ENCODE measurements around the gene STK32B. TPM values are rescaled to one million over a fixed set of nuclear protein-coding genes. Genes with fewer than 3 reads are reported as not detected.

The STK32B gene
- total RNA-seq, 2 experiments from 2014 or later: not detected

DNA sequence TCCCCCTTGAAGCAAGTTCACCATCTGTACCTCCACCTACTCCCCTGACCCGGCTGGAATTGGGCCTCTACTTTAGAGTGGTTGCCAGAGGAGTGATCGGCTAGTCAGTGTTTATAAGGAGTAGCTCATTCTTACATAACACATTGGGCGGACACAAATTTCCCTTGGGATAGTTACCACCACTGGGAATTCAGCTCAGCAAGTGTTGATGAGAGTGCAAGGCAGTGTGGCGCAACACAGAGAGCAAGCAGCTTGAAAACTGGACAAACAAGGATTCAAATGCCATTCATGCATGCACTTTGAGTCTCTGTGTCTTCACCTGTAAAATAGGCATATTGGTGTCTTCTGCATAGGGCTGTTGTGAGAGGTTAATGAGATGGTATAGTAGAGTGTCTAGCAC lies 92.7 kb downstream of the STK32B start:
- Histone ChIP-seq H3K36me3 (ENCODE audit: insufficient read depth, low read length) (no peaks in the 10 kb centered on the region), H2AFZ (ENCODE audit: low read length) (no peak overlapping the region), H3K27ac (ENCODE audit: low read depth, low read length, poor library complexity, severe bottlenecking) (no peak overlapping the region), H4K20me1 (ENCODE audit: insufficient read depth, low read length) (no peaks in the 10 kb centered on the region), H3K79me2 (ENCODE audit: insufficient read depth, low read depth, low read length) (no peaks in the 10 kb centered on the region), H3K4me3 (ENCODE audit: low read depth, low read length, poor library complexity, severe bottlenecking) (no peak overlapping the region), H3K9me3 (ENCODE audit: low read length) (no peaks in the 10 kb centered on the region), H3K4me2 (ENCODE audit: low read length) (no peak overlapping the region), H3K4me1 (ENCODE audit: insufficient read depth, low read length, poor library complexity, severe bottlenecking) (no peaks in the 10 kb centered on the region), H3K9me2 (ENCODE audit: insufficient read depth, low read length) (no peaks in the 10 kb centered on the region)
- ChIA-PET CTCF (ENCODE audit: unreplicated experiment) (no interaction called here), POLR2A (no interaction called here)
- intact Hi-C loops (cut with micrococcal nuclease; ENCODE audit: unreplicated experiment): loop anchor here (10.0 kb wide), 1 partner anchor 149 kb away; no protein-coding TSS in a partner anchor
- BruUV-seq (replicated peaks): no TSS peak
- TF ChIP-seq, protein P1, sequence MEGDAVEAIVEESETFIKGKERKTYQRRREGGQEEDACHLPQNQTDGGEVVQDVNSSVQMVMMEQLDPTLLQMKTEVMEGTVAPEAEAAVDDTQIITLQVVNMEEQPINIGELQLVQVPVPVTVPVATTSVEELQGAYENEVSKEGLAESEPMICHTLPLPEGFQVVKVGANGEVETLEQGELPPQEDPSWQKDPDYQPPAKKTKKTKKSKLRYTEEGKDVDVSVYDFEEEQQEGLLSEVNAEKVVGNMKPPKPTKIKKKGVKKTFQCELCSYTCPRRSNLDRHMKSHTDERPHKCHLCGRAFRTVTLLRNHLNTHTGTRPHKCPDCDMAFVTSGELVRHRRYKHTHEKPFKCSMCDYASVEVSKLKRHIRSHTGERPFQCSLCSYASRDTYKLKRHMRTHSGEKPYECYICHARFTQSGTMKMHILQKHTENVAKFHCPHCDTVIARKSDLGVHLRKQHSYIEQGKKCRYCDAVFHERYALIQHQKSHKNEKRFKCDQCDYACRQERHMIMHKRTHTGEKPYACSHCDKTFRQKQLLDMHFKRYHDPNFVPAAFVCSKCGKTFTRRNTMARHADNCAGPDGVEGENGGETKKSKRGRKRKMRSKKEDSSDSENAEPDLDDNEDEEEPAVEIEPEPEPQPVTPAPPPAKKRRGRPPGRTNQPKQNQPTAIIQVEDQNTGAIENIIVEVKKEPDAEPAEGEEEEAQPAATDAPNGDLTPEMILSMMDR (conservative IDR thresholded peaks at IDR 0.05; ENCODE audit: low read length): no peak
- TF ChIP-seq EZH2phosphoT487 (IDR thresholded peaks at IDR 0.05; ENCODE audit: borderline replicate concordance, low read depth, low read length): no peak
- DNase-seq (ENCODE audit: low spot score): no peak

DNA sequence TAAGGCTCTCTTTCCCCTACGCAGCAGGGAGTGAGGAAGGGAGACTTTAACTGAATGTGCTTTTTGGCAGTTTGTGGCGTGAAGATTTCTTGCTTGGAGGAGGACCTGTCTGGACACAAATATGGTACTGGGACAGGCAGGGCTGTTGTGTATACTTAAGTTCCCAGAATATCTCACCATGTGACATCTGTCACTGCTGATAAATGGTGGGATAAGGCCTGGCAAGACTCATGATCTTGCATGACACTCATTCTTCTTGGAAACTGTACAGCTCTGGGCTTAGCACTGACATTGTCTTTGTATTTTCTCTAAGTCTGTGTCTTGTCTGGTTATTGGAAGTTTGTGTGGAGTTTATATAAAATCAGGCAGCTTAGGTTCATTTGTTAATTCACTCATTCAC lies 93.1 kb downstream of the STK32B start:
- Histone ChIP-seq H2AFZ (ENCODE audit: low read length) (no peak overlapping the region), H3K4me1 (ENCODE audit: insufficient read depth, low read length, poor library complexity, severe bottlenecking) (no peaks in the 10 kb centered on the region), H3K9me2 (ENCODE audit: insufficient read depth, low read length) (no peaks in the 10 kb centered on the region), H4K20me1 (ENCODE audit: insufficient read depth, low read length) (no peaks in the 10 kb centered on the region), H3K4me2 (ENCODE audit: low read length) (no peak overlapping the region), H3K27ac (ENCODE audit: low read depth, low read length, poor library complexity, severe bottlenecking) (no peak overlapping the region), H3K36me3 (ENCODE audit: insufficient read depth, low read length) (no peaks in the 10 kb centered on the region), H3K4me3 (ENCODE audit: low read depth, low read length, poor library complexity, severe bottlenecking) (no peak overlapping the region), H3K79me2 (ENCODE audit: insufficient read depth, low read depth, low read length) (no peaks in the 10 kb centered on the region), H3K9me3 (ENCODE audit: low read length) (no peaks in the 10 kb centered on the region)
- intact Hi-C loops (cut with micrococcal nuclease; ENCODE audit: unreplicated experiment): loop anchor here (10.0 kb wide), 1 partner anchor 150 kb away; no protein-coding TSS in a partner anchor
- ChIA-PET CTCF (ENCODE audit: unreplicated experiment) (no interaction called here), POLR2A (no interaction called here)
- TF ChIP-seq, protein P1 (conservative IDR thresholded peaks at IDR 0.05; ENCODE audit: low read length): no peak
- no peak for DNase-seq (ENCODE audit: low spot score)
- no TSS peak for BruUV-seq (replicated peaks)

DNA sequence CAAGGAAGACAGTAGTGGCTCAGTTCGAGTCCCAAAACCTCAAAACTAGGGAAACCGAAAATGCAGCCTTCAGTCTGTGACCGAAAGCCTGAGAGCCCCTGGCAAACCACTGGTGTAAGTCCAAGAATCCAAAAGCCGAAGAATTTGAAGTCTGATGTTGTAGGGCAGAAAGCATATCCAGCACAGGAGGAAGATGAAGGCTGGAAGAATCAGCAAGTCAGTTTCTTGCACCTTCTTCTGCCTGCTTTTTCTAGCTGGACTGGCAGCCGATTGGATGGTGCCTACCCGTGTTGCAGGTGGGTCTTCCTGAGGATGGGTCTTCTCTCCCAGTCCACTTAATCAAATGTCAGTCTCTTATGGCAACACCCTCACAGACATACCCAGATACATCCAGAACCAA lies 95.0 kb downstream of the STK32B start:
- ChIA-PET CTCF (ENCODE audit: unreplicated experiment) (no interaction called here), POLR2A (no interaction called here)
- DNase-seq (ENCODE audit: low spot score): no peak
- TF ChIP-seq, protein P1 (conservative IDR thresholded peaks at IDR 0.05; ENCODE audit: low read length): no peak
- TF ChIP-seq EZH2phosphoT487 (IDR thresholded peaks at IDR 0.05; ENCODE audit: borderline replicate concordance, low read depth, low read length): no peak
- Histone ChIP-seq H3K79me2 (ENCODE audit: insufficient read depth, low read depth, low read length) (no peaks in the 10 kb centered on the region), H3K36me3 (ENCODE audit: insufficient read depth, low read length) (no peaks in the 10 kb centered on the region), H3K9me2 (ENCODE audit: insufficient read depth, low read length) (no peaks in the 10 kb centered on the region), H3K4me2 (ENCODE audit: low read length) (no peak overlapping the region), H3K4me3 (ENCODE audit: low read depth, low read length, poor library complexity, severe bottlenecking) (no peak overlapping the region), H3K9me3 (ENCODE audit: low read length) (no peaks in the 10 kb centered on the region), H4K20me1 (ENCODE audit: insufficient read depth, low read length) (no peaks in the 10 kb centered on the region), H2AFZ (ENCODE audit: low read length) (no peak overlapping the region), H3K27ac (ENCODE audit: low read depth, low read length, poor library complexity, severe bottlenecking) (no peak overlapping the region), H3K4me1 (ENCODE audit: insufficient read depth, low read length, poor library complexity, severe bottlenecking) (no peaks in the 10 kb centered on the region)
- no TSS peak for BruUV-seq (replicated peaks)
- intact Hi-C loops (cut with micrococcal nuclease; ENCODE audit: unreplicated experiment): loop anchor here (10.0 kb wide), 1 partner anchor 151 kb away; no protein-coding TSS in a partner anchor
